Fibroblast of pulmonary artery (primary cell): ENCODE measurements around the gene ADO.

Experiments
- DNase-seq: peaks from one replicate; pipeline ENCODE4 v3.0.0-alpha.2; 2010; ENCODE audit warnings: low read depth
- H3K4me3 ChIP-seq: replicated peaks from 2 replicates; pipeline ENCODE4 v1.5.1; 2011; ENCODE audit warnings: low read depth, mild to moderate bottlenecking, control low read depth, low read length, moderate library complexity
- TF ChIP-seq, protein P1 (sequence below): IDR thresholded peaks from 2 replicates; pipeline ENCODE4 v1.5.1; 2011; ENCODE audit warnings: mild to moderate bottlenecking, control low read depth, low read length, inconsistent platforms; ENCODE audit errors: missing control alignments

Gene ADO

DNA sequence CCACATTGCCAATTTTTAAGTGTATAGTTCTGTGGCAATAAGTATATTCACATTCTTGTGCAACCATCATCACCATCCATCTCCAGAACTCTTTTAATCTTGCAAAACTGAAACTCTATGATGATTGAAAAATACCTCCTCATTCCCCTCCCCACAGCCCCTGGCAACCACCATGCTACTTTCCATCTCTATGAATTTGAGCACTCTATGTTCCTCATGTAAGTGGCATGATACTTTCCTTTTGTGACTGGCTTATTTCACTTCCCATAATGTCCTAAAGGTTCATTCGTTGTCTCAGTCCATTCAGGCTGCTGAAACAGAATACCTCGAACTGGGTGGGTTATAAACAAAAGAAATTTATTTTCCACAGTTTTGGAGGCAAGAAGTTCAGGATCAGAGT is 35.1 kb downstream of the ADO start:
- TF ChIP-seq, protein P1, sequence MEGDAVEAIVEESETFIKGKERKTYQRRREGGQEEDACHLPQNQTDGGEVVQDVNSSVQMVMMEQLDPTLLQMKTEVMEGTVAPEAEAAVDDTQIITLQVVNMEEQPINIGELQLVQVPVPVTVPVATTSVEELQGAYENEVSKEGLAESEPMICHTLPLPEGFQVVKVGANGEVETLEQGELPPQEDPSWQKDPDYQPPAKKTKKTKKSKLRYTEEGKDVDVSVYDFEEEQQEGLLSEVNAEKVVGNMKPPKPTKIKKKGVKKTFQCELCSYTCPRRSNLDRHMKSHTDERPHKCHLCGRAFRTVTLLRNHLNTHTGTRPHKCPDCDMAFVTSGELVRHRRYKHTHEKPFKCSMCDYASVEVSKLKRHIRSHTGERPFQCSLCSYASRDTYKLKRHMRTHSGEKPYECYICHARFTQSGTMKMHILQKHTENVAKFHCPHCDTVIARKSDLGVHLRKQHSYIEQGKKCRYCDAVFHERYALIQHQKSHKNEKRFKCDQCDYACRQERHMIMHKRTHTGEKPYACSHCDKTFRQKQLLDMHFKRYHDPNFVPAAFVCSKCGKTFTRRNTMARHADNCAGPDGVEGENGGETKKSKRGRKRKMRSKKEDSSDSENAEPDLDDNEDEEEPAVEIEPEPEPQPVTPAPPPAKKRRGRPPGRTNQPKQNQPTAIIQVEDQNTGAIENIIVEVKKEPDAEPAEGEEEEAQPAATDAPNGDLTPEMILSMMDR, result no peak
- H3K4me3 ChIP-seq, result no peak overlapping the region
- no peak for DNase-seq

DNA sequence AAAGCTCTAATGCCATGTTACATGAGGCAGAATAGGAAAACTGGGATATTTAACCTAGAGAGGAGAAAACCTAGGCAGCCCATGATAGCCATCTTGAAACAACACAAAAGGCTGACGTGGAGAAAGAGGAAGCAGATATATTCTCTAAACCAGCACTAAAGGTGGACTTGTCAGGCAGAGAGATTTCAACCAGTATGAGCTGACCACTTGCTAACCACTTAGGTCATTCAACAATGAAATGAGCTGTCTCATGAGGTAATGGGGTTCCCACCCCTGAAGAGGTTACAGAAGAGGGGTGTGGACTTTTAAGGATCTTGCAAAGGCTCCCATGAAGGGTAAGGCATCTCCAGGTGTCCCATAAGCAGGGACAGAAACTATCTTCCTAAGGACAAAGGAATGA is 38.5 kb downstream of the ADO start:
- no peak for DNase-seq
- TF ChIP-seq, protein P1, result no peak

DNA sequence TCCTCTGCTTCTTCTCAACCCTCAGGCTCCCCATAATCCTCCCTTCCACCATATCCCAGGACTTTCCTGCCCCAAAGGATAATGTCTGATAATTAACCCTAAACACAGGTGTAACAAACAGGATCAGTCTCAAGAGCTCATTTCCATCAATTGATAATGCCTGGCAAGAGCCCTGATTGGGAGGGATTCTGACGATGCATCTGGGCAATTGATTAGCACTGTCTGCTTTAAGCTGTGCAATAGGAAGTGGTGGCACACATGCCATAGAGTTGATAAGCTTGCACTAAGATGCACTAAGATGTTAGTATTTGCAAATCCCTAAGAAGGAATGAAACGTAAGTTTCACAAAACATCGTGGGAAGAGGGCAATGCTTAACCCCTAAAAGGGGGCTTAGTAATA is 39.1 kb downstream of the ADO start:
- no peak overlapping the region for H3K4me3 ChIP-seq
- DNase-seq, result no peak
- TF ChIP-seq, protein P1, result no peak

More for the DNA sequence above, 38.5 kb downstream of the ADO start:
- no peak overlapping the region for H3K4me3 ChIP-seq

DNA sequence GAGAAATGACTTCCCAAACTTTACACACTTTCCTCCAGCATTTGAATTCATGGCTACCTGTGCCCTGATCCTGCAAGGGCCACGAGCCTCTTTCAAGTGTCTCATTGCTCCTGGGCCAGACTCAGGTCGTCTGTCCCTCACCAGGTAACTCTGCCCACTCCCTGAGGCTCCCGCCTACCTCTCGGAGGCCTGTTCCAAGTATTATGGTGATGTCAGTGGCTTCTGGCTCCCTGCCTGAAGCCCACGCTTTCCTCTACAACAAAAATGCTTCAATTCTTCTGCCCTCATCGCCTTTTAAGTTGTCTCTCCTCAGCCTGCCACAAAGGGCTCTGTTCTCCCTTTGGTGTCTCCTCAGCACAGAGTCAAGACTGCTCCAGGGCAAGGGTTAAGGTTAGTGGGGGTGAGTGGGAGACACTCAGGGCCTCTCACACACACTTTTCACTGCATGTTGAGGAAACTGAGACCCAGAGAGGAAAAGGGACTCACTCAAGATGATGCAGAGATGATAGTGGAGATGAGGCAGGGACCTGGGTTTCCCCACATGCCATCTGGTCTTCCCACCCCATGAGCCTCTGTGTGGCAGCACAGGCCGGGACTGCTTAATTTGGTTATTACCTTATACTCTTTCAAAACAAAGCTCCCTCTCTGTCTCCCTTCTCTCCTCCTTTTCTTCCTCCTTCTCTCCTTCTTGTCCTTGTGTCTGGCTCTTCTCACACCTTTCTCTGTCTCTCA is 39.9 kb downstream of the ADO start:
- TF ChIP-seq, protein P1, result no peak
- no peak overlapping the region for H3K4me3 ChIP-seq
- DNase-seq, result peak; percentile 8

DNA sequence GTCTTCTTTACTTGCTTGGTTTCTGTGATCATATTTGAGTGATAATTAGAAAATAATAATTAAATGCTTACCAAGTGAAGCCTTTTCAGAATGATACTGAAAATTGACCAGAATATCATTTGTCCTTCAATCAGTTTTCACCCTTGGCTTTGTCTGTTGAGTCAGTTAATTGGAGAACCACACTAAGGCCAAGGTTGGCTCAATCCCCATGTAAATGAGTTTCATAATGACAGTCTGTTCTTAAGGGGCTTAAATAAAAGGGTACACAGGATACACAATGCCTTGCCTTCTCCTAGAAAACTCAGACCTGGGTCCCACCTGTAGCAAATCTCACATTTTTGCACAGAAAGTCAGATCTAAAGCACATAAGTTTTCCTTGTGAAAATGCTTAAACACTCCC is 42.9 kb downstream of the ADO start:
- no peak for DNase-seq
- TF ChIP-seq, protein P1, result no peak
- no peak overlapping the region for H3K4me3 ChIP-seq

DNA sequence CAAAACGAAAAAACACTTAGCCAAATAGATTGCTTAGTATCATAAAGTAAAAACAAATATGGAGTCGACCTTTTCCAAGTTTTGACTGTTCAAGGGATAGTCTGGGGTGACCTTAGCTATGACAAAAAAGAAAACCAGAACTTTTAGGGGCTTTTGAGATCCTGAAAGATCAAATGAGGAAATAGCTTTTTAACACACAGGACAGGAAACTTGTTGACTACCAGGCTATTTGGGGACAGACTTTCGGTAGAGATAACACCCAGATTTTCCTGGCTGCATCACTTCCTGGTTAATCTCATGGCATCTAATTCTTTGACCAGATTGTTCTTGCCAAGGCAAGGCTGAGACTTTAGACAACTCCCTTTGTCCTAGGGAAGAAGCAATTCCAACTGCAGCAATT is 46.1 kb downstream of the ADO start:
- TF ChIP-seq, protein P1, result no peak
- no peak overlapping the region for H3K4me3 ChIP-seq
- no peak for DNase-seq

DNA sequence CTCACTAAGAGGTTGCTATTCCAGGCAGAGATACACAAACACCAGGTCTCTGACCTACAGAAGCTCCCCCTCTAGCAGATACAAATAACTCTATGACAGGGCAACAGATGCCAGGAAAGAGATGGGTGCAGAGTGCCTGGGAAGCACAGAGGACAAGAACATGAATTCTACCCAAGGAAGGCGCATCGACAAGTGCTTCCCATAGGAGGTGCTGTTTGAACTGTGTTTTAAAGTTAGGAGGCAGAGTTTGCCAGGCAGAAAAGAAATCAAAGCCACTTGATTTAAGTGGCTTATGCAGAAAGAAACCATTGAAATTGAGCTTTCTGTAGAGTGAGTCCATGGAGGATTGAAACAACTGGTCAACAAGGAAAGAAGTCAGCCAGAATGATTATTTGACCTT is 46.9 kb downstream of the ADO start:
- H3K4me3 ChIP-seq, result no peak overlapping the region
- TF ChIP-seq, protein P1, result peak; percentile 31
- peak; percentile 36 for DNase-seq
